NCI-H146 treated with DMSO at 0.1 percent for 48 hours (cell line): Measurements from ENCODE around the gene ALKBH6.
A peak's percentile ranks its signal among the peaks of the same experiment; 100 is the strongest.
"Not testable (repeated sequence)": the region's sequence is repeated elsewhere in the genome, so short reads cannot be mapped to it uniquely, and the experiment has no call there.

Source experiments
- DNase-seq: peaks from one replicate; lab custom pipeline; 2025; ENCODE audit not compliant: unreplicated experiment; lab: John Stamatoyannopoulos, UW

Gene ALKBH6

DNA sequence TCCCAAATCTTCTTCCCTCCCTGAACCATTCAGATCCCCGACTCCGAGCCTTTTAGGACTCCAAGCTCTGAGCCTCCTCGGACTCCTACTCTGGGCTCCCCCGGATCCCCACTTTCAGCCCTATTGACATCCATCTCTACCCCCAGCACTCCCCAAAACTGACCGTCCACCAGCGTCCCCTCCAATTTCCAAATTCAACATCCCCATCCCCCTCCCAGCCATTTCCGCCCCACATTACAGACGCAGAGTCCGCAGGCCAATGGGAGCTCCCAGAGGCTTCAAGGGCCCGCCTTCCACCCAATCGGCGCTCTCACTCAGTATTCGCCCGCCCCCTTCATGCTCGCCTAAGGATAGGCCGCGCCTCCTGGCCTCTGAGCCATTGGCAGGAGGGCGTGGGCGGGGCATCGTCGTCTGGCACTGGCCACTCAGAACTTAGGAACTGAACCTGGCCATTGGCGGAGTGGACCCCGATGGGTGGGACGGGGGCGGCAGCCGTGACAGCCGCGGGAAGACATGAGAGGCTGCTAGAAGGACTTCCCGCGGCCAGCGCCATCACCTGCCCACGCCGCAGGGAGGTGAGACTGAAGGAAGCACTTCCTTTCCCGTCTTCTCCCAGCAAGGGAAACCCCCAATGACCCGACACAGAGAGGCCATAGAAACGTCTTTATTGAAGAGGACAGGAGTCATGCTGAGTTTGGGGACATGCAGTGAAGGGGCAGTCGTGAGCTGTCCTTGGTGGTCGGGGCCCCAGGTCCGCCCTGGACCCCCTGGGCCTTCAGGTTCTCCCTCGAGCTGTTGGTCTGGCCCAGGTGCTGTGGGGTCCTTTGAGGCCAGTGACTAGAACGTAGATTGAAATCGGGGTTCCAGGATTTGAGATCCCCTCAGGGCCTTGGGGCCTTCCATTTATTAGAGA, at the start of gene ALKBH6:
Gene ALKBH6 (minus strand): TSS at position 202 of the 913 bp plus-strand sequence. CDS start 816 bp downstream, outside the sequence.
- peak; percentile 100 for DNase-seq

- DNase-seq: no peak
Observed at GRCh38 chr19:36061367-36061766, 47.4 kb upstream of the ALKBH6 start.

DNA sequence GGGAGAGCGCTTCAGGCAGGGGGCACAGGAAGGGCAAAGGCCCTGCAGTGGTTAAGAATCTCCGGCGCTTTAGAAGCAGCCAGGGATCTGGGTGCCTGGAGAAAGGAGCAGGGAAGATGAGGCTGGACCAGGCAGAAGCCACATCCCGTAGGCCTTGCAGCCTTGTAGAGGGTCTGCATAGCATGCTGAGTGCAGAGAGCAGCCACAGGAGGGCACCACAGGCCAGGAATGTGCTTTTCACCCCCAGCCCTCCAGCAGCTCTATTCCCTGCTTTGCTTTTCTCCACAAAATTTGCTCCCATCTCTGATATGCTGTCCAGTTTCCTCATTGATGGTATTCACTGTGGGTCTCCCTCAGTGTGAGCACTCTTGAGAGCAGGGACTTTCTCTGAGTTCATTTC, 46.4 kb upstream of the ALKBH6 start:
- DNase-seq: no peak

- no peak for DNase-seq
Observed at GRCh38 chr19:36059180-36059910, 45.3 kb upstream of the ALKBH6 start.

DNA sequence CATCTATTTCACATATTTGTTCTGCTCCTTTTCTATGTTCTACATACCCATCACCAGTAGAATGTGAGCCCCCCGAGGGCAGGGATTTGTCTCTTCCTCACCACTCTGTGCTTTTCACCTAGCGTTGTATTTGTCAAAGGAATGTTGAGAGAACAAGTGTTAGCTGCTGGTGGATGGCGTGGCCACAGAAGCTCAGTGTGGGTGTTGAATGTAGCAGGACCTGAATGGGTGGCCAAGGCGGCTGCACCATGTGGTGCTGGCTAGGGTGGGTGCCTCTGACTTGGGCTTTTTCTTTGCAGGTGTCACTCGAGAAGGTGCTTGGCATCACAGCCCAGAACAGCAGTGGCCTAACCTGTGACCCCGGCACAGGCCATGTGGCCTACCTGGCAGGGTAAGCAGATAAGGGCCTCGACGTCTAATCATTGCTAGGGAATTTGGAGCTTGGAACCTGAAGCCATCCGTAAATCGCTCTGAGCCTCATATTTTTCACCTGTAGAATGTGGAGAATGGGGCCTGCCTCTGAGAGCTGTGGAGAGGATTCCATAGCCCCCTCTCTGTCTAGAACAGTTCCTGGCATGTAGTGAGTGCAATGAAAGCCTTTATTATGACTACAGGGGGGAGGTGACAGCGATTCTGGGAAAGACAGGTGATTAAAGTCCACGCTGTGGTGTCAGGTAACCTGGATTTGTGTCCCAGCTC, 44.6 kb upstream of the ALKBH6 start:
- DNase-seq: no peak

GRCh38 chr19:36054733-36055686, 41.0 kb upstream of the ALKBH6 start, which contains the start of gene WDR62:
WDR62 (plus strand) TSS chr19:36054897; CDS start chr19:36054972, 75 bp downstream.
- peak; percentile 97 for DNase-seq

DNA sequence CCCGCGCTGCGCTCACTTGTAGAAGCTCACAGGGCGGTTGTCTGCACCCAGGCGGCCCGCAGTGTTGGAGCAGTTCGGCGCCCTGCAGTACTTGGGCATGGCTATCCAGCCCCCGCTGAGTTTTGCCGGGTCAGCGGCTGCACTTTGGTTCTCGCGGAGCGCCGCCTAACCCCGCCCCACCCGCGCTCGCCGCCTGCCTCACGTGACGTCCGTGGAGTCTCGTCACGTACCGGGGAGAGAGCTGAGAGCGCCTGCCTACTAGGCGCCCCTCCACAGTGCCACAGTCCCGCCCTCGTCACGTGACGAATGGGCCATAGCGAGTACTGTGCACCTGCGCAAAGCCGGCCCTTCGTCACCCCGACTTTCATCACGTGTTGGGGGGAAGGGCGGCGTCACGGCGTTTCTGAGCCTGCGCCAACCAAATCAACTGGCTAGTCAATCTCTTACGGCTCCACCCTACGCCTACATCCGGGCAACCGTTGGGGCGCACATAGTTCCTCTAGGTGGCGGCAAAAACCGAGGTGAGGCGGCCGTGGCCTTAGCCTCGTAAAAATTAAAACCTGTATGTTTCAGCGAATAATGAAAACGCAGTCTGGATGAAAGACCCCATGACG, 40.2 kb upstream of the ALKBH6 start, which contains the start of gene THAP8:
Gene THAP8 (minus strand): TSS at position 167 of the 614 bp plus-strand sequence. CDS start 68 bp downstream, at position 99.
- DNase-seq: peak; percentile 99

GRCh38 chr19:36051637-36052036, 37.6 kb upstream of the ALKBH6 start:
- peak; percentile 14 for DNase-seq

DNA sequence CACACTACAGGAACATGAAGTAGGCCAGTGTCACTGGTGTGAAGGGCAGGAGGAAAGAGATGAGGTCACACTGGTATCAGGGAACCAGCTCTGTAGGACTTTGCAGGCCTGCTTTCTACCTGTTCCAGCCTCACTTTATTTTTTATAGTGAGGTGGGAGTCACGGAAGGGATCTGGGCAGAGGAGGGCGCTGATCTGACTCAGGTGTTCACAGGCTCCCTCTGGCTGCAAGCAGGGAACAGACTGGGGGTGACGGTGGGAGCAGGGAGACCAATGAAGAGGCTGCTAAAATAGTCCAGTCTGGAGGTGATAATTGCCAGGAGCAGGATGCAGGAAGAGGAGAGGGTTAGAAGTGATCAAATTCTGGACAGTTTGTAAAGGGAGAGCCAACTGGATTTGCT, 37.2 kb upstream of the ALKBH6 start:
- DNase-seq: no peak

DNA sequence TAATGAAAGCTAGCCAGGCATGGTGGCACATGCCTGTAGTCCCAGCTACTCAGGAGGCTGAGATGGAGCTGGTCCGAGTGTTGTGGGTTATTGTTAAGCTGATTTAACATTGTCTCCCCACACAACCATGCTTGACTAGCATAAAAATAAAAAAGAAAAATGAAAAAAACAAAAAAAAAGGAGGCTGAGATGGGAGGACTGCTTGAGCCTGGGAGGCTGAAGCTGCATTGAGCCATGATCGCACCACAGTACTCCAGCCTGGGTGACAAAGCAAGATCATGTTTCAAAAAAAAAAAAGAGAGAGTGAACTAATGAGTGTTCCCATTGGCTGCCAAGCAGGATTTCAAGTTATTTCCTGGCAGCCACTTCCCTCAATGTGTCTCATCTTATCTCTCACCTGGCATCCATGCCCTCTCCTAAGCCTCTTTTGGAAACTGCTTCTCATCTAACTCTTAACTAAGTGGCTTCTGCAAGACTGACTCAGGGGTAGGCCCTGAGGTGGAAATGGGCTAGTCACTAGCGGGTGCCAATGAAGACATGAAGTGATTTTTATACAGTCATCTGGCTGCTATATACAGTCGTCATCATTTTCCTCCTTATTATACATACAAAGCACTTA, 35.2 kb upstream of the ALKBH6 start:
- DNase-seq: no peak

- no peak for DNase-seq
Observed at GRCh38 chr19:36047835-36048234, 33.8 kb upstream of the ALKBH6 start.

GRCh38 chr19:36046443-36047050, 32.5 kb upstream of the ALKBH6 start:
- no peak for DNase-seq

- no peak for DNase-seq
Observed at GRCh38 chr19:36043952-36044351, 29.9 kb upstream of the ALKBH6 start.

DNA sequence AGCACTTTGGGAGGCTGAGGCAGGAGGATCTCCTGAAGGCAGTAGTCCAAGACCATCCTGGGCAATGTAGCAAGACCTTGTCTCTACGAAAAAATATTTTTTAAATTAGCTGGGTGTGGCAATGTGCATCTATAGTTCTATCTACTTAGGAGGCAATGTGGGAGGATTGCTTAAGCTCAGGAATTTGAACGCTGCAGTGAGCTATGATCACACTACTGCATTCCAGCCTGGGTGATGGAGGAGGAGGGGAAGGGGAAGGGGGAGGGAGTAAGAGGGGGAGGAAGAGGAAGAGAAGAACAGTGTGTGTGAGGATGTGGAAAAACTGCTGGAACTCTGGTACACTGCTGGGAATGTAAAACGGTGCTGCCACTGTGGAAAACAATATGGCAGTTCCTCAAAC, 27.8 kb upstream of the ALKBH6 start:
- no peak for DNase-seq

DNA sequence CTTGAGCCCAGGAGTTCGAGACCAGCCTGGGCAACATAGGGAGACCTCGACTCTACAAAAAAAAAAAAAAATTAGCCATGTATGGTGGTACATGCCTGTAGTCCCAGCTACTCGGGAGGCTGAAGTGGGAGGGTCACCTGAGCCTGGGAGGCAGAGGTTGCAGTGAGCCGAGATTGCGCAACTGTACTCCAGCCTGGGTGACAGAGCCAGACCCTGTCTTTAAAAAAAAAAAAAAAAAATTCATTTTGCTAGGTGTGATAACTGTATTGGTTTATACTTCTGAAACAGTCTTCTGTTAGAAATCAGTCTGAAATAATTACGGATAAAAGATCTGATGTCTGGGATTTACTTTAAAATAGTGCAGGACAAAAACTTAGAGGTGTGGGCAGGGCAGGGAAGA, 27.1 kb upstream of the ALKBH6 start:
- DNase-seq: not testable (repeated sequence)

DNA sequence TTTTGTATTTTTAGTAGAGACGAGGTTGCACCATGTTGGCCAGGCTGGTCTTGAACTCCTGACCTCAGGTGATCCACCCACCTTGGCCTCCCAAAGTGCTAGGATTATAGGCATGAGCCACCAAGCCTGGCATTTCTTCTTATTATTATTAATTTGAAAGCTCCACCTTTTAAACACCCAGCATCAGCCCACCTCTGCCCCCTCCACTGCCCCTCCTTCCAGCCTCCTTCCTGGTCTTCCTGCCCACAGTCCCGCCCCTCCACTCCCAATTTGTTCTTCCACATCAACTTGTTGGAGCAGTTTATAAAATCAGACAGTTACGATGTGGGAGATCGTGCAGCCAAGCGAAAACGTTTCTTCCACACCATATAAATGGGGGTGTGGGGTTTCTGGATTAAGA, 26.5 kb upstream of the ALKBH6 start:
- DNase-seq: no peak

DNA sequence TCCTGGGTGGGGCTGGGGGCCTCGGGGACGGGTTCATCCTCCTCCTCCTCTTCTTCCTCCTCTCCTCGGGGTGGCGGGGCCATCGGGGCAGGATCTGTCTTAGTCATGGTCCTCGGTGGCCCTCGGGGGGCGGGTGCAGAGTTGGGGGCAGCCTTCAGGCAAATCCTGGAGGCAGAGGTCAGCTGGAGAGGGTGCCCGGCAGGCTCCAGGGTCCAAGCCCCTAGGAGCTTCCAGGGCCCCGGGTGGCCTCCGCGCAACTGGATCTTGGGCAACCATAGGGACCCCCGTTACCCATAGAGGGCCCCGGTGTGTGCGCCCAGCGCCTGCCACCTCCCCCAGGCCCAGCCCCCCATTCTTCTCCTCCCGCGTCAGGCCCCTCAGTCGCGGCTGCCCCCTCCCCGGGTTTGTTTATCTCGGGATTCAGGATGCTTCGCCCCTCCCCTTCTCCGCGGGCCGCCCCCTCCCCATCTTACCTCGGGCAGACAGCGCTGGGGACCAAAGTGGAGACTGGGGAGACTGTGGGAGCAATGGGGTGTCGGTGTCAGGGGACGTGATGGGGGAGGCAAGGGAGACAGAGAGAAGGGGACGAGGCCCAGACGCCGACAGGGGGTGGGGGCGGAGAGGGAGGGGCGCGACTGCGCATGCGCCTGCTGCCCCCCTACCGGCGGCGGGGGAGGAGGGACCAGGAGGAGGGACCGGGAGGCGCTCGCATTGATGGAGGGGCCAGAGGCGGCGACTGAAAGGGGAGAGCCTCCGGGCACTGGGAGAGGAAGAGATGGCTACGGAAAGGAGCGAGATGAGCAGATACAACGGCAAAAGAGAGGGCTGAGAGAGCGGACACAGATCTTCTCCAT, 18.5 kb upstream of the ALKBH6 start, which contains the start of gene CLIP3:
Gene CLIP3 (minus strand): TSS at position 623 of the 854 bp plus-strand sequence. CDS start 516 bp downstream, at position 107.
- peak; percentile 66 for DNase-seq

DNA sequence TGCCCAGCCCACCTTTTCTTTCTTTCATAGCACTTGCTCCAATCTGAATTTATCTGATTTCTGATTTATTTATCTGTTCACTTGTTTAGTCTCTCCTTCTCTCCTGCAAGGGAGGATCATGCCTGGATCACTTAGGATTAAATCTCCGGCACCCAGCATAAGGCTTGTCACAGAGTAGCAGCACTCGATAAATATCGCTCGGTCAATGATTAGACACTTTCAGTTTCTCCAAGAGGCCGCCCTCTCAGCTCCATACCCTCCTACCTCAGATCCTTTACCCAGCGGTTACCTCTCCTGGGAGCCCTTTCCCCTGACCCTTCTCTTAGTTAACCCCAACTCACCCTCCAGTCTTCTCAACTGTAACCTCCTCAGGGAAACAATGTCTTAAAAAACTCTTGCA, 17.3 kb upstream of the ALKBH6 start:
- DNase-seq: no peak
